CD4-positive, alpha-beta memory T cell (primary cell): Measurements from ENCODE around the gene LDLRAD4. TPM values are rescaled to one million over a fixed set of nuclear protein-coding genes. Genes with fewer than 3 reads are reported as not detected.

Experiments used
- CTCF ChIA-PET: fragments of 350-600 bp; sonication (Branson Sonifier 250); formaldehyde crosslinking; loops from one replicate; lab custom pipeline; 2021; ENCODE audit warnings: inconsistent platforms; ENCODE audit not compliant: partially characterized antibody; lab: Charles Lee
- POLR2A ChIA-PET: fragments of 350-600 bp; sonication (Branson Sonifier 250); formaldehyde crosslinking; loops from one replicate; lab custom pipeline; 2021; ENCODE audit not compliant: partially characterized antibody; lab: Charles Lee
- DNase-seq, 5 donors: peaks; one replicate each; pipeline versions ENCODE4 v3.0.0 to v3.0.0-alpha.2; 2020 to 2022; ENCODE audit warnings: mixed read lengths in 1 of 5
- H3K27ac ChIP-seq: one replicate; pipeline ENCODE4 v1.7.0; 2013; ENCODE audit warnings: low read depth, low read length
- H3K27me3 ChIP-seq: 2 replicates; pipeline ENCODE4 v1.7.0; 2013; ENCODE audit warnings: mild to moderate bottlenecking, low read length, moderate library complexity; ENCODE audit not compliant: insufficient read depth
- H3K36me3 ChIP-seq: 2 replicates; pipeline ENCODE4 v1.7.0; 2013; ENCODE audit warnings: mild to moderate bottlenecking, low read length, moderate library complexity; ENCODE audit not compliant: insufficient read depth
- H3K4me1 ChIP-seq: 2 replicates; pipeline ENCODE4 v1.7.0; 2013; ENCODE audit warnings: mild to moderate bottlenecking, low read length, moderate library complexity; ENCODE audit not compliant: insufficient read depth
- H3K4me3 ChIP-seq, 2 donors: one replicate each; pipeline ENCODE4 v1.7.0; 2013; ENCODE audit warnings: low read length in 2 of 2, mild to moderate bottlenecking in 1 of 2
- H3K9me3 ChIP-seq, 2 donors: one replicate each; pipeline ENCODE4 v1.7.0; 2013; ENCODE audit warnings: low read length in 2 of 2, control low read depth in 1 of 2; ENCODE audit not compliant: control insufficient read depth in 1 of 2
- H3K27ac Mint-ChIP-seq, 7 donors: one replicate each; pipeline ENCODE4 v1.8.0; 2020 to 2021; ENCODE audit warnings: mixed read lengths in 7 of 7, mild to moderate bottlenecking in 6 of 7, inconsistent platforms in 3 of 7, moderate library complexity in 3 of 7
- H3K27me3 Mint-ChIP-seq, 2 donors: one replicate each; pipeline ENCODE4 v1.8.0; 2020 to 2021; ENCODE audit warnings: mixed read lengths in 2 of 2
- H3K36me3 Mint-ChIP-seq, 2 donors: one replicate each; pipeline ENCODE4 v1.8.0; 2020 to 2021; ENCODE audit warnings: mixed read lengths in 2 of 2, inconsistent platforms in 1 of 2, mild to moderate bottlenecking in 1 of 2
- H3K4me1 Mint-ChIP-seq, 4 donors: one replicate each; pipeline ENCODE4 v1.8.0; 2020 to 2021; ENCODE audit warnings: mixed read lengths in 4 of 4, mild to moderate bottlenecking in 1 of 4
- H3K4me3 Mint-ChIP-seq, 8 donors: one replicate each; pipeline ENCODE4 v1.8.0; 2020 to 2021; ENCODE audit warnings: mixed read lengths in 8 of 8, mild to moderate bottlenecking in 7 of 8, moderate library complexity in 6 of 8, inconsistent platforms in 3 of 8
- H3K9me3 Mint-ChIP-seq, 8 donors: one replicate each; pipeline ENCODE4 v1.8.0; 2020 to 2021; ENCODE audit warnings: mixed read lengths in 8 of 8, mild to moderate bottlenecking in 5 of 8, inconsistent platforms in 3 of 8, moderate library complexity in 1 of 8
- intact Hi-C: fragments of 100-400 bp; cut with micrococcal nuclease; formaldehyde crosslinking; loops from one replicate; pipeline ENCODE4 v1.15.1; 2023
- polyA plus RNA-seq, 2 donors: library from polyadenylated mRNA; unstranded; fragments of 300-500 nt; fragmentation: Illumina TruSeq; gene quantifications; one replicate each; pipeline ENCODE4 v1.2.3, GENCODE V29; 2021
- total RNA-seq, 2 experiments: library from RNA; stranded (reverse); gene quantifications; one replicate each; pipeline ENCODE4 v1.2.3, GENCODE V29; 2021

The LDLRAD4 gene
- total and polyA plus RNA-seq, 4 experiments from 2014 or later, result 17.4 to 63.0 (median 36.6) TPM

DNA sequence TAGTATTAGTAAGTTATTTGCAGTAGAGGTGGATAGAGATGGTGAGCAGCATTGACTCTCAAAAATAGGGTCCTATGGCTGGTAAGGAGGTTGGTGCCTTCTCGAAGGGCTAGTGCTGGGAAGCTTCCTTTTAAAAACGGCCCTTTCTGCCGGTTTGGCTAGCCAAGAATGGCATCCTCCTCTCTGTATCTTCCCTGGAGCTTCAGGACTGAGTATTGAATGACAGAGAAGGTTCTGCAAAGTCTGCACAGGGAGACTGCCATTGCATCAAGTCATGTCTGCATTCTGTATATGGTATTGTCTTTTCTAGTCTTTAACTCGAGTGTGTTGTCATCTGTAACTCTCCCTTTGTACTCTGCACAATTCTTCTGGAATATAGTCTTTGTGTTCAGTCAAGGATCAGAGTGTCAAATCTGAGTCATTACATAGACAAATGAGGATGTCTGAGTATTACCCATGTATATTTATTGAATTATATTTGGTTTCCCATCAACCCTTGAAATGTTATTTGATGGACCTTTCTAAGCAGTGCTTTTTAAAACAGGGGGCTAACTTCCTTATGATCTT lies 1.1 kb downstream of the LDLRAD4 start:
- Mint-ChIP-seq H3K27me3 (peaks cover 4 to 28% of the 10 kb centered on the region in 2 donors), H3K27ac (peak overlapping the region in 6 of 7 donors; percentile 23 to 80 (median 48)), H3K4me1 (peaks cover 13 to 31% (median 24%) of the 10 kb centered on the region in 4 donors), H3K9me3 (no peaks in the 10 kb centered on the region), H3K36me3 (peaks cover 0 to 4% of the 10 kb centered on the region in 2 donors), H3K4me3 (peak overlapping the region; percentile 68 to 86 (median 80))
- Histone ChIP-seq H3K4me3 (peak overlapping the region in 1 of 2 donors; percentile 59), H3K4me1 (peaks cover 26% of the 10 kb centered on the region), H3K27me3 (no peaks in the 10 kb centered on the region), H3K9me3 (no peaks in the 10 kb centered on the region), H3K27ac (no peak overlapping the region), H3K36me3 (no peaks in the 10 kb centered on the region)
- POLR2A ChIA-PET, result interaction anchor here (0.7 to 2.3 kb wide), 4 partner anchors 46 to 163 kb away, joined by 3 to 9 read pairs (median 5); no protein-coding TSS in a partner anchor
- no peak for DNase-seq
- CTCF ChIA-PET, result interaction anchor here (0.7 to 1.5 kb wide), 7 partner anchors 12 to 310 kb away, joined by 3 to 7 read pairs (median 3); no protein-coding TSS in a partner anchor
- intact Hi-C loops, result no loop called here

DNA sequence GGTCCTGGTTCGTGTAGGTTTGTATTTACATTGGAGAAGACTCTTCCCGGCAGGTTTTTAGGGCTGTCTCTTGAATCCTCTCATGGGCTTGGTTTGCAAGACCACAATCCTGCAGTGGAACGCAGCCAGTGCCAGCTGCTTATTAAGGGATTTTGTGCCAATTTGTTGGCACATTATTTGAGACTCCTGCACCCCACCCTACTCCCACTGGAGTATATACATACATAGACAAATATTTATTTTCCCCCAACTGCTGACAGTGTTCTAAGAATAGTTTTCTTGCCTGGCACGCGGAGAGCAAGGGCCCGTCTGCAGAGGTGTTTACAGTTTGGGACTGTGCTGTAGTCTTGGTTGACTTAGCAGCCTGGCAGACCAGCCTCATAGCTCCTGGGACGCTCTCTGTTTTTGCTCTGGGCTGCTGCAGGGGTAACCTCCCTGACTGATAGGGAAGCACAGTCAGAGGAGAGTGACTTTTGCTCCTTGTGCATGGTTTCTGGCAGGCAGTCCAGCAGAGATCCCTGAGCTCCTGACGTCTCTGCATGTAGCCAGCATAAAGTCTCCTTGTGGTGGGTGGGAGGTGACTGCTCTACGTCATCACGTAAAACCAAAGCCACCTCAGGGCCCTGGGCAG lies 1.9 kb downstream of the LDLRAD4 start:
- intact Hi-C loops, result no loop called here
- Mint-ChIP-seq H3K4me1 (peaks cover 13 to 31% (median 24%) of the 10 kb centered on the region in 4 donors), H3K4me3 (peak overlapping the region in 5 of 8 donors; percentile 30 to 66 (median 58)), H3K27me3 (peaks cover 0 to 26% of the 10 kb centered on the region in 2 donors), H3K27ac (peak overlapping the region in 3 of 7 donors; percentile 10 to 62 (median 45)), H3K9me3 (no peaks in the 10 kb centered on the region), H3K36me3 (peaks cover 0 to 4% of the 10 kb centered on the region in 2 donors)
- H3K4me3 ChIP-seq, result no peak overlapping the region
- CTCF ChIA-PET, result interaction anchor here (0.8 to 1.5 kb wide), 2 partner anchors 309 to 412 kb away, joined by 3 to 7 read pairs; no protein-coding TSS in a partner anchor
- H3K36me3 ChIP-seq, result no peaks in the 10 kb centered on the region
- H3K27ac ChIP-seq, result no peak overlapping the region
- no peaks in the 10 kb centered on the region for H3K27me3 ChIP-seq
- POLR2A ChIA-PET, result interaction anchor here (1.1 kb wide), 1 partner anchor 162 kb away, joined by 4 read pairs; no protein-coding TSS in a partner anchor
- H3K4me1 ChIP-seq, result peaks cover 26% of the 10 kb centered on the region
- no peaks in the 10 kb centered on the region for H3K9me3 ChIP-seq
- DNase-seq, result no peak

DNA sequence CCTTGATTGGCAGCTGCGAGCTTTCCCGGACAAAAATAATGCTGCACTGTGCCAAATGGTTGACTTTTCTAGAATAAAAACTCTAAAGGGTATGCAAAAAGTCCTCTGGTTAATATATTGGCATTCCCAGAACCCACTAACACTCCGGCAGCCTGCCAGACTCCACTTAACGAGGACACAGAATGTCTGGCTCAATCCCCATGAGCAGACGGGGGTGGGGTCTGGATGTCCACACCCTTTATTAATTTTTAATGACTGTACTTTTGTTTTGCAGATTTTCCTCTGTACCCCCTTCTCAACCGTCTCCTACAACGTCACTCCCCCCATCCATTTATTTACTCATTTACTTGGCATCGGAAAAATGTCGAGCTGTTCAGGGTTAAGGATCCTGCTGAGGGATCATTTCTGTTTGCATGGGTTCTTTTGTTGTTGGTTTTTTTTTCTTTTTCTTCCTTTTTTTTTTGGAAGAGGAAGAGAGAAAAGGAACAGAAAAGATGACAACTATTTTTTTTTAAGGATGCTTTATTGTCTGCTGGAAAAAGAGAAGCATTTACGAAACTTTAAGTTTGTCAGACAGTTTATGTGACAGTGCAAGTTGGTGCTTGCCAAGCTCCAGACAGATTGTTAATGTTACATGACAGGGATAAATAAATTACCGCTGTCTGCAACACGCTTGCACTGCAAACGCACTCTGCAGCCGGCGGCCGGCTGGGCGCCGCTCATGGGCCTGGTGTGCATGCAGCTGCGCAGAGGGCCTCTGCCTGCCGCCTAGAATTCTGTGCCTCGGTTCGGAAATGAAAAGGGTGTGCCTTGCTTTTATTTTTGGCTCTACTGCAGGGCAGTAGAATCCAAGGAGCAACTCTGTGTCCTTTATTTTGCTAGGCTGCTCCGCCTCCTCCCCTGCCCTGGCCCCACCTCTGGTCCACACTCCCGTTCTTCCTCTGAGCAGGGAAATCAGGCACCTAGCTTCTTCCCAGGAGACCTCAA lies 3.6 kb downstream of the LDLRAD4 start:
- no peak overlapping the region for H3K4me3 Mint-ChIP-seq
- no peak for DNase-seq
- intact Hi-C loops, result no loop called here

DNA sequence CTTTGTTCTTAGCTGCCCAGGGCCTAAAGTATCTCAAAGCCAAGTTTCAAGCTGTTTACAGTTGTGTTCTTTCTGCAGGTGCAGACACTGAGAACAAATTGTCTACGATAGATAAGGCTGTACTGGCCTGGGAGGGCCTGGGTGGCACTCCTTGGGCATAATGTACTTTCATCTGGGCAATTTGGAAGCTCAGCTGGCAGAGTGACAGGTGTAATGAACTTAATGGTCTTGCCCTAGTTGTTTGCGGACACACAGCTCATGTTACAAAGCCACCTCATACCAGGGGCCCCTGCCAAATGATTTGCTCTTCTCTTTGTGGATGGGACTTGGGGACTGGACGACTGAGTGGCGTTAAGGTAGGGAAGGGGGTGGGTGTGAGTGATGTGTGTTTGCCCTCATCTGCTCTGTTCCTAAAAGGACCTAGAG lies 4.3 kb downstream of the LDLRAD4 start:
- no peaks in the 10 kb centered on the region for H3K27me3 ChIP-seq
- ChIA-PET POLR2A (no interaction called here), CTCF (no interaction called here)
- no peak for DNase-seq
- Mint-ChIP-seq H3K27me3 (peaks cover 0 to 19% of the 10 kb centered on the region in 2 donors), H3K9me3 (no peaks in the 10 kb centered on the region), H3K36me3 (no peaks in the 10 kb centered on the region), H3K27ac (peak overlapping the region in 1 of 7 donors; percentile 48), H3K4me1 (peaks cover 6 to 23% (median 14%) of the 10 kb centered on the region in 4 donors), H3K4me3 (no peak overlapping the region)
- H3K9me3 ChIP-seq, result no peaks in the 10 kb centered on the region
- intact Hi-C loops, result no loop called here
- H3K4me1 ChIP-seq, result peaks cover 12% of the 10 kb centered on the region
- no peak overlapping the region for H3K27ac ChIP-seq
- H3K4me3 ChIP-seq, result no peak overlapping the region
- no peaks in the 10 kb centered on the region for H3K36me3 ChIP-seq

More for the DNA sequence above, 3.6 kb downstream of the LDLRAD4 start:
- H3K9me3 ChIP-seq, result no peaks in the 10 kb centered on the region
- H3K27me3 ChIP-seq, result no peaks in the 10 kb centered on the region
- Mint-ChIP-seq H3K36me3 (no peaks in the 10 kb centered on the region), H3K9me3 (no peaks in the 10 kb centered on the region), H3K4me1 (peaks cover 6 to 23% (median 14%) of the 10 kb centered on the region in 4 donors), H3K27me3 (peaks cover 0 to 19% of the 10 kb centered on the region in 2 donors), H3K27ac (peak overlapping the region in 1 of 7 donors; percentile 48)
- peaks cover 12% of the 10 kb centered on the region for H3K4me1 ChIP-seq
- H3K4me3 ChIP-seq, result no peak overlapping the region
- POLR2A ChIA-PET, result no interaction called here
- no peak overlapping the region for H3K27ac ChIP-seq
- CTCF ChIA-PET, result interaction anchor here (1.2 kb wide), 1 partner anchor 155 kb away, joined by 3 read pairs; no protein-coding TSS in a partner anchor
- no peaks in the 10 kb centered on the region for H3K36me3 ChIP-seq

DNA sequence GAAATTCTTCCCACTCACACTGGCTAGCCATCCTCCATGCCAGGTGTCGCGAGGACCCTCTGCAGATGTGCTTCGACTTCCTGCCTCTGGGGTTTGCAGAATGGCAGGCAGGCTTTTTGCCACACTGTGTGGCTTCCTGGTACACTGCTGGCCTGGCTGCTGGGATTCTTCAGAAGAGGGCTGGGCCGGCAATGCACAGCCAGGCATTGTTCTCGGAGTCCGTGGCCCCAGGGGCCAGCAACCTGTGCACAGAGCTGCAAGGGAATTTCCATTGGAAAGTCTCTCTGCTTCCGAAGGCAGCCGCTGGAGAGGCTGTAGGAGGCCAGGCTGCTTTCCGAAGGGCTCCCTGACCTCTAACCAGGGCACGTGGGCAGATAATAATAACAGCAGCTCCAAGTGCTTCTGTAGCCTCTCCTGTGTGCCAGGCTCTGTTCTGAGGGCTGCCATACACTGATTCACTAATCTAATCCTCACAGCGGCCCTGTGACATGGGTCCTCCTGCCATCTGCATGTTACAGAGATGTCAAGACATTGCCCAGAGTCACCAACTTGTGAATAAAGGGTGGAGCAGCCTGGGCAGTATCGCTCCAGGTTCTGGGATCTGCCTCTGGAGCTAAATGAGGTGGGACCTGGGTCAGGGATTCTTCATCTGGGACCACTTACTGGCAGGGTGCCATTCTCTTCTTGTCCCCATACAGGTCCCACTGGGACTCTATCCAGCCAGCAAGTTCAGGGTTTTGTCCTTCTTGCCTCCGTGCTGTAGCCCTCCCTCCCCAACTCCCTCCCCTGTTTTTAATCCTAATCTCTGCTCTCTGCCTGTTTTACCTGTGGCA lies 5.0 kb downstream of the LDLRAD4 start:
- H3K27ac Mint-ChIP-seq, result no peak overlapping the region
- no peaks in the 10 kb centered on the region for H3K36me3 ChIP-seq
- peaks cover 12% of the 10 kb centered on the region for H3K4me1 ChIP-seq
- no peaks in the 10 kb centered on the region for H3K9me3 ChIP-seq
- DNase-seq, result no peak
- H3K27me3 Mint-ChIP-seq, result peaks cover 0 to 19% of the 10 kb centered on the region in 2 donors
- no peak overlapping the region for H3K27ac ChIP-seq
- no peak overlapping the region for H3K4me3 ChIP-seq
- ChIA-PET POLR2A (no interaction called here), CTCF (no interaction called here)
- no peaks in the 10 kb centered on the region for H3K9me3 Mint-ChIP-seq
- H3K27me3 ChIP-seq, result no peaks in the 10 kb centered on the region
- no peak overlapping the region for H3K4me3 Mint-ChIP-seq
- no peaks in the 10 kb centered on the region for H3K36me3 Mint-ChIP-seq
- intact Hi-C loops, result no loop called here
- H3K4me1 Mint-ChIP-seq, result peaks cover 6 to 23% (median 14%) of the 10 kb centered on the region in 4 donors

DNA sequence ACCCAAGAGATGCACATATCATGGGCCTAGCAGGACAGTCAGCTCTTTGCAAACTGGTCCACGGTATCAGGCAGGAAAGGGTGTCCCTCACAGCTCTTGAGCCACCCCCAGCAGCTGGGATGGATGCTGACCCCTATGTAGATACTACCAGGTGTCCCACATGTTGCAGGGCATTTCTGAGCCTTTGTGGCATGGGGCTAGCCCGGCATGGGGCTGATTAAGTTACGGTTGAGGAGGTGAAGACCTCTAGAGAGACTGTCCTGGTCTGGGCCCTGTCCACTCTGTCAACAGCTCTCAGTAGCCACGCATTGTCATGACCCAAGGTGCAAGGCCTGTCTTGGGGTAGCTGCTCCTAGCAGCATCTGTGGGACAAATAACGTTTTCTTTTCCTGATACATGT lies 6.7 kb downstream of the LDLRAD4 start:
- no peak for DNase-seq
- intact Hi-C loops, result no loop called here
- no peaks in the 10 kb centered on the region for H3K27me3 ChIP-seq
- Mint-ChIP-seq H3K36me3 (no peaks in the 10 kb centered on the region), H3K27ac (no peak overlapping the region), H3K9me3 (no peaks in the 10 kb centered on the region), H3K4me1 (peaks cover 0 to 11% (median 1%) of the 10 kb centered on the region in 4 donors), H3K4me3 (no peak overlapping the region), H3K27me3 (peaks cover 0 to 11% of the 10 kb centered on the region in 2 donors)
- H3K4me3 ChIP-seq, result no peak overlapping the region
- CTCF ChIA-PET, result interaction anchor here (1.2 to 1.9 kb wide), 2 partner anchors 8 to 9 kb away, joined by 3 to 9 read pairs; no protein-coding TSS in a partner anchor
- H3K9me3 ChIP-seq, result no peaks in the 10 kb centered on the region
- no peak overlapping the region for H3K27ac ChIP-seq
- H3K4me1 ChIP-seq, result no peaks in the 10 kb centered on the region
- POLR2A ChIA-PET, result no interaction called here
- no peaks in the 10 kb centered on the region for H3K36me3 ChIP-seq
